Heart left ventricle (tissue), 13 donors: ENCODE data around the gene FAXC.

Experiments used
- CTCF ChIP-seq, 12 donors: fragments of 200-600 bp; sonication (generic) in 4 of 12; IDR thresholded peaks; one replicate each; pipeline versions ENCODE4 v1.5.0 to v1.8.0; 2018 to 2022; ENCODE audit warnings: antibody characterized with exemption in 12 of 12, mild to moderate bottlenecking in 5 of 12
- POLR2A ChIP-seq, 2 donors: fragments of 450-650 bp; IDR thresholded peaks; one replicate each; pipeline ENCODE4 v1.6.1; 2017; ENCODE audit warnings: antibody characterized with exemption in 2 of 2, mild to moderate bottlenecking in 2 of 2, moderate library complexity in 2 of 2
- donor health status: ischemic (EF 13 %, LVEDD 7.1; RV severe dilation, severe dysfunction).
- donor health status: DM: no; HTN: yes; CAD: no.
- donor health status: DM: no; HTN: no; CAD: no.
- donor health status: ischemic (EF 25% LVEDD 6.9; RV normal size, moderate dysfunction).
- donor health status: ischemic (EF 25% LVEDD 5.7; RV mildly dilated, moderate dysfunction).
- donor health status: ischemic (EF 35%, LVEDD 5.7; RV mildly dilated, moderate dysfunction).
- donor health status: nonischemic (EF 11% LVEDD 7.7; RV severe dilation, severe dysfunction).
- donor health status: DM: yes; HTN: yes; CAD: no.
- donor health status: PGD.
- donor health status: ischemic (EF 29% LVEDD 5.4; RV normal size, mild dysfunction).
- donor health status: nonischemic (EF 23%, LVEDD 6.1; RV moderate dilation, normal function).

- TF ChIP-seq CTCF (IDR thresholded peaks at IDR 0.05): no peak
- TF ChIP-seq POLR2A (IDR thresholded peaks at IDR 0.05): no peak
These were observed 11.3 kb downstream of the FAXC start for GRCh38 chr6:99338188-99338587.
